IMR-90 (cell line): ENCODE data around the gene RETREG1. TPM values are rescaled to one million over a fixed set of nuclear protein-coding genes. Genes with fewer than 3 reads are reported as not detected.

Experiments used
- ATAC-seq: fragments of 200-7000 bp; cut with Tn5 transposase; 2 replicates; pipeline ENCODE4 v1.9.1; 2020; ENCODE audit warnings: low read depth, mild to moderate bottlenecking, moderate library complexity
- BruUV-seq: library from RNA; stranded (reverse); fragments of 400-500 nt; replicated peaks from 2 replicates; lab custom pipeline; 2021; lab: Mats Ljungman, UMichigan
- CTCF ChIA-PET: fragments of 300-600 bp; formaldehyde crosslinking; extraction: SDS; loops from one replicate; lab custom pipeline; 2021; ENCODE audit warnings: antibody characterized with exemption; lab: Yijun Ruan, JAX
- POLR2A ChIA-PET: fragments of 300-600 bp; sonication (Branson Sonifier 250); formaldehyde crosslinking; loops from one replicate; lab custom pipeline; 2022; ENCODE audit warnings: antibody characterized with exemption; ENCODE audit not compliant: unreplicated experiment; lab: Charles Lee
- DNase-seq: peaks from one replicate; pipeline ENCODE4 v3.0.0; 2013
- H2AFZ ChIP-seq: replicated peaks from 2 replicates; pipeline ENCODE3; 2013; ENCODE audit warnings: low read length, mild to moderate bottlenecking; ENCODE audit not compliant: poor library complexity
- H2AK5ac ChIP-seq: 2 replicates; pipeline ENCODE4 v1.6.1; 2013; ENCODE audit warnings: low read depth, low read length, inconsistent platforms
- H2AK9ac ChIP-seq: replicated peaks from 2 replicates; pipeline ENCODE3; 2013; ENCODE audit warnings: mild to moderate bottlenecking, low read depth, low read length, moderate library complexity; ENCODE audit not compliant: poor library complexity
- H2BK120ac ChIP-seq: 2 replicates; pipeline ENCODE4 v1.6.1; 2013; ENCODE audit warnings: low read depth, low read length, inconsistent platforms
- H2BK15ac ChIP-seq: 3 replicates; pipeline ENCODE4 v1.6.1; 2013; ENCODE audit warnings: low read depth, low read length, inconsistent platforms
- H2BK20ac ChIP-seq: 2 replicates; pipeline ENCODE4 v1.6.1; 2013; ENCODE audit warnings: low read depth, mild to moderate bottlenecking, inconsistent platforms, low read length, moderate library complexity
- H2BK5ac ChIP-seq: 2 replicates; pipeline ENCODE4 v1.6.1; 2013; ENCODE audit warnings: mild to moderate bottlenecking, low read depth, low read length, inconsistent platforms; ENCODE audit not compliant: poor library complexity, severe bottlenecking
- H3K14ac ChIP-seq: replicated peaks from 2 replicates; pipeline ENCODE4 v1.6.1; 2013; ENCODE audit warnings: low read depth, low read length, inconsistent platforms
- H3K18ac ChIP-seq: 2 replicates; pipeline ENCODE4 v1.6.1; 2013; ENCODE audit warnings: low read depth, low read length, control low read depth
- H3K23ac ChIP-seq: 2 replicates; pipeline ENCODE4 v1.6.1; 2013; ENCODE audit warnings: low read depth, low read length, inconsistent platforms
- H3K27ac ChIP-seq: 2 replicates; pipeline ENCODE4 v1.5.1; 2013; ENCODE audit warnings: mild to moderate bottlenecking, control low read depth, low read length; ENCODE audit not compliant: insufficient read depth
- H3K27me3 ChIP-seq: 2 replicates; pipeline ENCODE4 v1.6.1; 2013; ENCODE audit warnings: low read length; ENCODE audit not compliant: control insufficient read depth, insufficient read depth
- H3K36me3 ChIP-seq: 2 replicates; pipeline ENCODE4 v1.6.1; 2013; ENCODE audit warnings: low read length, mixed read lengths; ENCODE audit not compliant: control insufficient read depth, insufficient read depth
- H3K4ac ChIP-seq: 2 replicates; pipeline ENCODE4 v1.6.1; 2013; ENCODE audit warnings: low read depth, low read length, inconsistent platforms
- H3K4me1 ChIP-seq: 2 replicates; pipeline ENCODE4 v1.6.1; 2013; ENCODE audit warnings: low read length, mixed read lengths; ENCODE audit not compliant: control insufficient read depth, insufficient read depth
- H3K4me2 ChIP-seq: 2 replicates; pipeline ENCODE4 v1.6.1; 2013; ENCODE audit warnings: low read depth, mild to moderate bottlenecking, control low read depth, low read length, moderate library complexity
- H3K4me3 ChIP-seq: 2 replicates; pipeline ENCODE4 v1.5.1; 2013; ENCODE audit warnings: low read depth, mild to moderate bottlenecking, control low read depth, low read length, moderate library complexity; ENCODE audit not compliant: insufficient read depth
- H3K56ac ChIP-seq: 2 replicates; pipeline ENCODE4 v1.6.1; 2013; ENCODE audit warnings: low read length, inconsistent platforms; ENCODE audit not compliant: insufficient read depth; ENCODE audit errors: extremely low read depth
- H3K79me1 ChIP-seq, 2 experiments: 2 replicates each; pipeline ENCODE4 v1.6.1; 2013; ENCODE audit warnings: low read length in 2 of 2, inconsistent platforms in 1 of 2, low read depth in 1 of 2
- H3K9ac ChIP-seq: 2 replicates; pipeline ENCODE4 v1.6.1; 2013; ENCODE audit warnings: low read depth, low read length, control low read depth
- H3K9me1 ChIP-seq: 2 replicates; pipeline ENCODE4 v1.6.1; 2013; ENCODE audit warnings: low read length, inconsistent platforms; ENCODE audit not compliant: insufficient read depth
- H3K9me3 ChIP-seq: 2 replicates; pipeline ENCODE4 v1.6.1; 2013; ENCODE audit warnings: low read length; ENCODE audit not compliant: control insufficient read depth, insufficient read depth
- H4K20me1 ChIP-seq: 2 replicates; pipeline ENCODE4 v1.6.1; 2013; ENCODE audit warnings: low read length, inconsistent platforms; ENCODE audit not compliant: insufficient read depth
- H4K5ac ChIP-seq: 2 replicates; pipeline ENCODE4 v1.6.1; 2013; ENCODE audit warnings: mild to moderate bottlenecking, low read depth, low read length, control low read depth
- H4K8ac ChIP-seq, 2 experiments: 2 replicates each; pipeline ENCODE4 v1.6.1; 2013; ENCODE audit warnings: low read depth in 2 of 2, low read length in 2 of 2, control low read depth in 1 of 2, inconsistent platforms in 1 of 2
- H4K91ac ChIP-seq: 2 replicates; pipeline ENCODE4 v1.6.1; 2013; ENCODE audit warnings: low read depth, low read length, inconsistent platforms; ENCODE audit not compliant: insufficient read depth
- BHLHE40 ChIP-seq: fragments of 150-350 bp; IDR thresholded peaks from 2 replicates; pipeline ENCODE4 v1.6.1; 2016; ENCODE audit warnings: mild to moderate bottlenecking, low read depth, low read length
- CEBPB ChIP-seq: IDR thresholded peaks from 2 replicates; pipeline ENCODE4 v1.6.1; 2012; ENCODE audit warnings: low read depth, low read length, improper control_type of control experiment
- CHD1 ChIP-seq: IDR thresholded peaks from 2 replicates; pipeline ENCODE4 v1.6.1; 2012; ENCODE audit warnings: low read depth, low read length, improper control_type of control experiment
- CTCF ChIP-seq: conservative IDR thresholded peaks from 2 replicates; pipeline ENCODE4 v1.5.1; 2012; ENCODE audit warnings: mild to moderate bottlenecking, low read depth, low read length, improper control_type of control experiment
- FOS ChIP-seq: fragments of 150-350 bp; IDR thresholded peaks from 2 replicates; pipeline ENCODE4 v1.6.1; 2016; ENCODE audit warnings: low read depth, low read length
- MAFK ChIP-seq: IDR thresholded peaks from 2 replicates; pipeline ENCODE4 v1.6.1; 2012; ENCODE audit warnings: low read depth, low read length, improper control_type of control experiment
- MAZ ChIP-seq: IDR thresholded peaks from 2 replicates; pipeline ENCODE4 v1.6.1; 2012; ENCODE audit warnings: low read depth, mild to moderate bottlenecking, low read length, improper control_type of control experiment, moderate library complexity, borderline replicate concordance
- MXI1 ChIP-seq: IDR thresholded peaks from 2 replicates; pipeline ENCODE4 v1.6.1; 2012; ENCODE audit warnings: low read depth, mild to moderate bottlenecking, low read length, moderate library complexity, borderline replicate concordance
- NFE2L2 ChIP-seq: fragments of 150-350 bp; IDR thresholded peaks from 2 replicates; pipeline ENCODE4 v1.6.1; 2016; ENCODE audit warnings: low read depth, mild to moderate bottlenecking, low read length
- POLR2A ChIP-seq: IDR thresholded peaks from 2 replicates; pipeline ENCODE4 v1.6.1; 2012; ENCODE audit warnings: mild to moderate bottlenecking, low read depth, low read length
- RAD21 ChIP-seq: IDR thresholded peaks from 2 replicates; pipeline ENCODE4 v1.6.1; 2012; ENCODE audit warnings: low read length, improper control_type of control experiment
- RCOR1 ChIP-seq: IDR thresholded peaks from 2 replicates; pipeline ENCODE4 v1.6.1; 2012; ENCODE audit warnings: mild to moderate bottlenecking, low read length, improper control_type of control experiment; ENCODE audit not compliant: insufficient replicate concordance
- RFX5 ChIP-seq: IDR thresholded peaks from 2 replicates; pipeline ENCODE4 v1.8.0; 2012; ENCODE audit warnings: low read depth, mild to moderate bottlenecking, low read length, moderate library complexity
- SMC3 ChIP-seq: fragments of 150-350 bp; IDR thresholded peaks from 2 replicates; pipeline ENCODE4 v1.6.1; 2016; ENCODE audit warnings: low read depth, mild to moderate bottlenecking, antibody characterized with exemption, low read length, moderate library complexity
- WGBS, 2 experiments: methylation state at CpG; one replicate each; pipeline versions ENCODE4 v1.1.5 to v1.1.7; 2013; ENCODE audit warnings: missing lambda C conversion rate in 2 of 2; ENCODE audit not compliant: insufficient read length in 1 of 2; ENCODE audit errors: extremely low coverage in 2 of 2; 5-methylcytosine and 5-hydroxymethylcytosine counted together
- dilution Hi-C: fragments of 300-500 bp; cut with HindIII; formaldehyde crosslinking; loops from one replicate; pipeline ENCODE4 v1.14.3; 2018; ENCODE audit warnings: low sequenced_read_pairs; ENCODE audit not compliant: unreplicated experiment
- in situ Hi-C: fragments of 300-500 bp; cut with MboI; formaldehyde crosslinking; loops from 3 replicates; pipeline ENCODE4 v1.14.3; 2019; ENCODE audit warnings: low sequenced_read_pairs, inconsistent platforms, mixed read lengths
- intact Hi-C: fragments of 100-400 bp; cut with micrococcal nuclease; formaldehyde crosslinking; loops from 2 replicates; pipeline ENCODE4 v1.10.0; 2022
- polyA plus RNA-seq, 3 experiments: library from polyadenylated mRNA; depleted of rRNA; stranded (reverse); fragments of >200 nt; gene quantifications; 2 replicates each; pipeline ENCODE4 v1.2.3, GENCODE V29; 2012; ENCODE audit warnings: low replicate concordance in 1 of 3
- total RNA-seq: library from RNA; depleted of rRNA; stranded (reverse); fragments of >200 nt; gene quantifications from 2 replicates; pipeline ENCODE4 v1.2.3, GENCODE V29; 2012
- TF ChIP-seq, protein P1 (sequence below): fragments of 150-350 bp; IDR thresholded peaks from 2 replicates; pipeline ENCODE4 v1.6.1; 2017; ENCODE audit warnings: mild to moderate bottlenecking, antibody characterized with exemption, low read length, low read depth
- TF ChIP-seq, protein P2 (sequence below): fragments of 150-350 bp; IDR thresholded peaks from 2 replicates; pipeline ENCODE4 v1.6.1; 2016; ENCODE audit warnings: low read depth, mild to moderate bottlenecking, low read length, moderate library complexity, borderline replicate concordance

The RETREG1 gene
- total and polyA plus RNA-seq, 2 of the 4 experiments (the other 2 are of a cell fraction) = not detected

- H3K56ac ChIP-seq = no peak overlapping the region
- no peak for TF ChIP-seq MAZ
- no peak for TF ChIP-seq CTCF
- TF ChIP-seq NFE2L2 = no peak
- no peak for TF ChIP-seq POLR2A
- no peak for TF ChIP-seq RCOR1
- TF ChIP-seq BHLHE40 = no peak
- no peak for TF ChIP-seq RFX5
- TF ChIP-seq CHD1 = no peak
- no peak for TF ChIP-seq RAD21
- no peak for TF ChIP-seq MXI1
- no peak for TF ChIP-seq FOS
- no peak for TF ChIP-seq SMC3
- TF ChIP-seq, protein P1, sequence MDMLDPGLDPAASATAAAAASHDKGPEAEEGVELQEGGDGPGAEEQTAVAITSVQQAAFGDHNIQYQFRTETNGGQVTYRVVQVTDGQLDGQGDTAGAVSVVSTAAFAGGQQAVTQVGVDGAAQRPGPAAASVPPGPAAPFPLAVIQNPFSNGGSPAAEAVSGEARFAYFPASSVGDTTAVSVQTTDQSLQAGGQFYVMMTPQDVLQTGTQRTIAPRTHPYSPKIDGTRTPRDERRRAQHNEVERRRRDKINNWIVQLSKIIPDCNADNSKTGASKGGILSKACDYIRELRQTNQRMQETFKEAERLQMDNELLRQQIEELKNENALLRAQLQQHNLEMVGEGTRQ = no peak
- no peak for TF ChIP-seq CEBPB
- TF ChIP-seq, protein P2, sequence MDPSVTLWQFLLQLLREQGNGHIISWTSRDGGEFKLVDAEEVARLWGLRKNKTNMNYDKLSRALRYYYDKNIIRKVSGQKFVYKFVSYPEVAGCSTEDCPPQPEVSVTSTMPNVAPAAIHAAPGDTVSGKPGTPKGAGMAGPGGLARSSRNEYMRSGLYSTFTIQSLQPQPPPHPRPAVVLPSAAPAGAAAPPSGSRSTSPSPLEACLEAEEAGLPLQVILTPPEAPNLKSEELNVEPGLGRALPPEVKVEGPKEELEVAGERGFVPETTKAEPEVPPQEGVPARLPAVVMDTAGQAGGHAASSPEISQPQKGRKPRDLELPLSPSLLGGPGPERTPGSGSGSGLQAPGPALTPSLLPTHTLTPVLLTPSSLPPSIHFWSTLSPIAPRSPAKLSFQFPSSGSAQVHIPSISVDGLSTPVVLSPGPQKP = no peak
- no peak for TF ChIP-seq MAFK
- no peaks in the 10 kb centered on the region for H3K79me1 ChIP-seq
- H2BK5ac ChIP-seq = no peak overlapping the region
- no peak overlapping the region for H2AK5ac ChIP-seq
- no peak overlapping the region for H3K23ac ChIP-seq
- H3K27me3 ChIP-seq = peaks cover 32% of the 10 kb centered on the region
- intact Hi-C loops = no loop called here
- H3K14ac ChIP-seq = no peak overlapping the region
- H3K36me3 ChIP-seq = no peaks in the 10 kb centered on the region
- DNase-seq = no peak
- H3K9me1 ChIP-seq = no peaks in the 10 kb centered on the region; the same call in 1 of the 2 replicates
- no peak overlapping the region for H2BK120ac ChIP-seq
- dilution Hi-C loops = no loop called here
- no peak overlapping the region for H3K4me2 ChIP-seq
- ChIA-PET POLR2A (no interaction called here), CTCF (no interaction called here)
- no CpG with 5 or more reads among the region's 2 CpGs for WGBS, 2 experiments
- H3K4me1 ChIP-seq = no peaks in the 10 kb centered on the region
- H2AK9ac ChIP-seq = no peak overlapping the region
- no peak overlapping the region for H3K18ac ChIP-seq
- H3K27ac ChIP-seq = no peak overlapping the region
- BruUV-seq = no TSS peak
- no peak overlapping the region for H2BK15ac ChIP-seq
- H2AFZ ChIP-seq = no peak overlapping the region
- no peaks in the 10 kb centered on the region for H3K9me3 ChIP-seq
- H3K4me3 ChIP-seq = no peak overlapping the region
- H3K4ac ChIP-seq = no peak overlapping the region
- no peak for ATAC-seq
- no peak overlapping the region for H4K91ac ChIP-seq
- H2BK20ac ChIP-seq = no peak overlapping the region
- H4K8ac ChIP-seq = no peak overlapping the region
- in situ Hi-C loops = no loop called here
- no peaks in the 10 kb centered on the region for H4K20me1 ChIP-seq
- no peak overlapping the region for H4K5ac ChIP-seq
- no peak overlapping the region for H3K9ac ChIP-seq
Measured at GRCh38 chr5:16518606-16519005, 98.2 kb downstream of the RETREG1 start.
